Ecto neural progenitor cell (in vitro differentiated cells): ENCODE measurements around the gene CEND1.

Experiments
- DNase-seq: peaks from one replicate; pipeline ENCODE4 v3.0.0-alpha.2; 2018; ENCODE audit warnings: low spot score

Gene CEND1

DNA sequence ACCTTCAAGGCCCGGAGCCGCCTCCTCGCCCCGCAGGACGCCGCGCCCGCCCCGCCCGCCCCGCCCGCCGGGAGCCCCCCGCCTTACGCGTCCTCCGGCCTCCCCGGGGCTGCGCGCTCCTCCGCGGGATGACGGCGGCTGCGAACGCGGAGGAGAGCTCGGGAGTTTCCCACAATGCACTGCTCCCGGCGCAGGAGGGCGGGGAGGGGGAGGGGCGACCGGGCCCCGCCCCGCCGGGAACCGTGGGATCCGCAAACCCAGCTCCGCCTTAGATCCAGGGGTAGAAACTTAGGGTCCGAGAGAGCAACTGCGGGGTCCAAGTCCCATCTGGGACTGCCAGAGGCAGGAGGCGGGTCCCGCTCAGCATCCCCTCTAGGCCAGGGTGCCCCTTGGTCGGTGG, at the start of gene CEND1:
Gene CEND1 (minus strand): TSS at position 148 of the 400 bp plus-strand sequence. CDS start 1,514 bp downstream, outside the sequence.
- no peak for DNase-seq

DNA sequence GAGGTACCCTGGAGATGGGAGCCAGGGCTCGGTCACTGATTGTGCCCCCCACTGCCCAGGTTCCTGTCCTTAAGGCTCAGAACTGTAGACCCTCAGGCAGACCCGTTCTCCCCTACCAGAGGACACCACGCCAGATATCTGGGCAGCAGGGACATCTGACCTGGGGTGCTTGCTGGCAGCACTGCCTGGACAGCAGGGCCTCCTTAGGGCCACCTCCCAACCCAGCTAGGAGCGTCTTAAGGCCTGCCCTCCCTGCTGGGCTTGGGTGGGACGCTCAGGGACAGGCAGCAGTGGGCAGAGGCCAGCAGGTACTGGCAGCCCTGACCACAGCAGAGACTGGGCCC, 49.4 kb upstream of the CEND1 start:
- no peak for DNase-seq

DNA sequence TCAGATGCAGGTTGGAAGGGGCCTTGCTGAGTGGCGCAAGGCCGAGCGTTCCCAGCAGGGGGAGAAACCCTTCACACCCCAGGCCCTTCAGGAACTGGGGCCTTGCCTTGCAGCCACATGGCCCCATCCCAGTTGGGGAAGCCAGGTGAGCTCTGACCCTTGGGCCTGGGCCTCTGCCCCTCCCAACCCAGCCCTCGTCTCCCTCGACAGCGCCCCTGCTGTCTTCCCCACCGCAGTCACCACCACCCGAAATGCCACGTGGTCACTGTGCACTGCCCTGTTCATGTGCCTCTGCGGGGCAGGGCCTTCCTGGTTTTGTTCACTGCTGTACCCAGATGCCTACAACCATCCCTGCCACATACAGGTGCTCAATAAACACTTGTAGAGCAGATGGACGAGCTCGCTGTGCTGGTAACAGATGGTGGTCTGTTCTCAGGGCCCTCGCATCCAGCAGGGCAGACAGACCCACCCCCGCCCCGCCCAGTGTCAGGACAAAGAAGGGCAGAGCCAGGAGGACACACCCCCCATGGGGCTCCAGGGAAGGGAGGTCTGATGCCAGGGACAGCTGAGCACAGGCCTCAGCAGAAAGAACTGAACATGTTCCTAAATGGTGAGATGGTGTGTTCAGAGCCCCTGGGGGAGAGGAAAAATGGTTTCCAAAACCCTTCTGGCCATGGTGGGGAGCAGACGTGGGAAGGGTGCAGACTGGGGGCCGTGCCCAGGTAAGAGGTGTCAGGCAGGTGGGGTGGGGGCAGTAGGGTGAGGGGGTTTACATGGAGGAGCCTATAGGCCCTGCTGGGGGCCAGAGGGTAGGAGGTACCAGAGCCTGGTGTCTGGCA, 48.8 kb upstream of the CEND1 start:
- DNase-seq, result no peak

DNA sequence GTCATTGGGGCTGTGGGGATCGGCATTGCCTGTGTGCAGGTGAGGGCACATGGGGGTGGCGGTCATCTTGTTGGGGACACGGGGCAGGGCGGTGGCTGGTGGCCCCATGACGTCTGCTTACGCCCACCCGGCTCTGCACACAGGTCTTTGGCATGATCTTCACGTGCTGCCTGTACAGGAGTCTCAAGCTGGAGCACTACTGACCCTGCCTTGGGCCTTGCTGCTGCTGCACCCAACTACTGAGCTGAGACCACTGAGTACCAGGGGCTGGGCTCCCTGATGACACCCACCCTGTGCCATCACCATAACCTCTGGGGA, 48.1 kb upstream of the CEND1 start:
- DNase-seq, result no peak

DNA sequence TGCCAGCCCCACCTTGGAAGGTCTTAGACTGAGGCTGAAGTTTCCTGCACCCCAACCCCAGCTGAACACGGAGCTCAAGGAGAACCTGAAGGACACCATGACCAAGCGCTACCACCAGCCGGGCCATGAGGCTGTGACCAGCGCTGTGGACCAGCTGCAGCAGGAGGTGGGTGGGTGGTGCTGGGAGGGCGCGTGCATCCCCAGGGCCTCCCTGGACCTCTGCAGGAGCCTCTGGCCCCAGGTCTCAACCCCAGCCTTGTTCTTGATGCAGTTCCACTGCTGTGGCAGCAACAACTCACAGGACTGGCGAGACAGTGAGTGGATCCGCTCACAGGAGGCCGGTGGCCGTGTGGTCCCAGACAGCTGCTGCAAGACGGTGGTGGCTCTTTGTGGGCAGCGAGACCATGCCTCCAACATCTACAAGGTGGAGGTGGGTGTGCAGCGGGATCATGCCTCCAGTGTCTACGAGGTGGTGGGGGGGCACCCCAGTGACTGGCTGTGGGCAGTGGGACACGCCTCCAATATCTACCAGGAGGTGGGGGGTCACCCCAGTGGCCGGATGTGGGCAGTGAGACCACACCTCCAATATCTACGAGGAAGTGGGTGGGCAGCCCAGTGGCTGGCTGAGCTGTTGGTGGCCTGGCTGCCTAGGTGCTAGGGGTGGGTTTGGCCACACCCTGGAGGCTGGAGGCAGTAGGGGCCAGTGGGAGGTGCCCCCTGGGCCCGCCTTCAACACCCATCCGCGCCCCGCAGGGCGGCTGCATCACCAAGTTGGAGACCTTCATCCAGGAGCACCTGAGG, 47.5 kb upstream of the CEND1 start:
- DNase-seq, result no peak

DNA sequence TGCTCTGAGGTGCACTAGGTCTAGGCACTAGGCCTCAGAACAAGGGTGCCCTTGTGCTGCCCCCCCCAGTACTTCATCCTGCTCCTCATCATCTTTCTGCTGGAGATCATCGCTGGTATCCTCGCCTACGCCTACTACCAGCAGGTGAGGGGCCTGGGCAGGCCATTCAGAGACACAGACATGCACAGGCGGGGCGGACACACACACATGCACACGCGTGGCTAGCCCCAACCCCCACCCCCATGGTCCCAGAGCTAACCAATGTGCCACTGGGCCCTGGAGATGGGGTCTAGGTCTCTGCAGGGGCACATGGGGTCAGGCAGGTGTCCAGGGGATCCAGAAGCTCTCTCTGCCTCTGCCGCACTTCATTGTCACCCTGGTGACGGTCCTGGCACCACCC, 46.8 kb upstream of the CEND1 start:
- no peak for DNase-seq

DNA sequence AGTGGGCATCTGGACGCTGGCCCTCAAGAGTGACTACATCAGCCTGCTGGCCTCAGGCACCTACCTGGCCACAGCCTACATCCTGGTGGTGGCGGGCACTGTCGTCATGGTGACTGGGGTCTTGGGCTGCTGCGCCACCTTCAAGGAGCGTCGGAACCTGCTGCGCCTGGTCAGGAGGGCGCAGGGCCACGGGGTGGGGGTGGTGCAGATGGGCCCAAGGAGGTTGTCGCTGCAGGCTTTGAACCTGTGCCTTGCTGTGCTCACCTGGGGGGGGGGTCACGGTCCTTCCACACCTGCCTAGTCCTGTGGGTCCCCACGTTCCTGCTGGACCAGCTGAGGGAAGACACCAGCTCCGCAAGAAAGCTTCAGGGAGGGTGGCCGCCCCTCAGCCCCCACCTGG, 46.4 kb upstream of the CEND1 start:
- DNase-seq, result no peak

DNA sequence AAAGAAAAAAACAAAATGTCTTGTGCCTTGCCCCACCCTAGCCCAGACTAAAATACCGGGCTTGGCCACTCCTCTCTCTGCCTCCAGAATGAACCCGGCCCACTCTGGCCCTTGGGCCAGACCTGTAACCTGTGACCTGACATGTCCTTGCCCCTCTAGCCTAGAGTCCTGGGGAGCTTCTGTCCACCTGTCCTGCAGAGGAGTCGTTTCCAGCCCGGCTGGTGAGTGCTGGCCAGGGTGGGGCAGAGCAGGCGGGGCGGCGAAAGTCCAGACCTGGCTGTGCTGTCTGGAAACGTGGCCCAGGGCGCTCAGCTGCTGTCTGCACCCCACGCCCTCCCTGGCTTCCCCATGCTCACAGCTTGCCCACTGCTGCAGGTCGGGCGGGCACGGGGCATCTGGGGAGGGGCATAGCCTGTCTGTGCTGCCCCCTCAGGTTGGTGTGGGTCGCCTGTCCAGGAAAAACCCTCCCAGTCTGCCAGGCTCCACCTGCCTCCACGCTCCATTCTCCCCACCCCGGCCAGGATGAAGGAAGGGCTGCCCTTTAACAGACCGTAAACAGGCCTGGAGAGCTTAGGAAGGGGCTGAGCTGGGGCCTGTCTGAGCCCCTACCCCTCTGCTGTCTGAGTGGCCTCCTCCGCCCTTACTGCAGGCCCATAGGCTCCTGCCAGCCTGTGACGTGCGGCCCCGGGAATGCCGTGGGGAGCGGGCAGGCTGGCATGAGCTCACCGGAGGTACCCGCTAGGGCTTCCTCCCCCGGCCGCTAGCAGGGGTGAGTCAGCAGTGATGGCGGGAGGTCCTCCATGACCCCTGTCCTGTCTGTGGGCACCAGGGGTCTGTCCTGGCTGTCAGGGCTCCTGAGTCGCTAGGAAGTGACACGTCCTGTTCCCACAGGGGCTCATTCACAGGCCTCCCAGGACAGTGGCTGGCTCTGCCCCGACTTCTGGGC, 44.8 kb upstream of the CEND1 start:
- no peak for DNase-seq

DNA sequence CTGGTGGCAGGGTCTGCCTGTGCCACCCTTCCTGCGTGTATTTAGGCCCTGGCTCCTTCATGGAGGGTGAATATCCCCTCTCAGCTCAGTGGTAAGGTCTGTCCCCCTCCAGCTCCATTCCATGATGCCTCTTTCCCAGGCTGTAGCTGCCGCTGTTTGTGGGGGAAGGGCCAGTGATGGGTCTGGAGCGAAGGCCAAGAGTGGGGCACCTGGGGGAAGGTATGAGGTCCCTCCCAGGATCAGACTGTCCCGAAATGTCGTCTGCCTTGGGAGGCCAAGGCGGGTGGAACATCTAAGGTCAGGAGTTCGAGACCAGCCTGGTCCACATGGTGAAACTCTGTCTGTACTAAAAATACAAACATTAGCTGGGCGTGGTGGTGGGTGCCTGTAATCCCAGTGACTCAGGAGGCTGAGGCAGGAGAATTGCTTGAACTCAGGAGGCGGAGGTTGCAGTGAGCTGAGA, 44.0 kb upstream of the CEND1 start:
- DNase-seq, result no peak

DNA sequence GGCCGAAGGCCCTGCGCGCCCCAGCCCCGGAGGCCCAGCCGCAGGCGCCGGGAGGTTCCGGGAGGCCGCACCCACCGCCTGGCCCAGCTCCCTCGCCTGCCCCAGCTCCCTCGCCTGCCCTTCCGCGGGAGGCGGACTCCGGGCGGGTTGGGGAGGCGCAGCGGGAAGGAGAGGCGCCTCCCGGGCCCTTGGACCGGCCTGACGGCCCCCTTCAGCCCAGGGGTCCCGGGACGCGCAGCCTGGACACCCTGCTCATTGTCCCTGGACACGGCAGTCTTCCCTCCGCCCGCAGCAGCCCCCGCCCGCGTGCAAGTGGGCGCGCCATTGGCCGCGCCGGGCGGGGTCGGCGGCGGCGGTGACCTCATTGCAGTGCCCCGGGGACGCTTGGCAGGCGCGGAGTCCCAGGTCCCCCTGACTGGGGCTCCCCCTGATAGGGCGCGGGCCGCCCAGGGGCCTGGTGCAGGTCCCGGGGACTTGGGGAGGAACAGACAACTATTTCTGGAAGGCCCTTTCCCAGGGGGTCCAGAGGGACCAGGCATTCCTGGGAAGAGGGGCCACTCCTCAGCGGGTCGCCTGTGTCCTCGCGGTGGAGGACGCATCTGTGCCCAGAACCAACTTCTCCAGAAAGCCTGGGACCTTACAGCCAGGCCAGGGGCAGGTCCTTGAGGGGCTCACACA, 43.4 kb upstream of the CEND1 start:
- DNase-seq, result peak; percentile 69

DNA sequence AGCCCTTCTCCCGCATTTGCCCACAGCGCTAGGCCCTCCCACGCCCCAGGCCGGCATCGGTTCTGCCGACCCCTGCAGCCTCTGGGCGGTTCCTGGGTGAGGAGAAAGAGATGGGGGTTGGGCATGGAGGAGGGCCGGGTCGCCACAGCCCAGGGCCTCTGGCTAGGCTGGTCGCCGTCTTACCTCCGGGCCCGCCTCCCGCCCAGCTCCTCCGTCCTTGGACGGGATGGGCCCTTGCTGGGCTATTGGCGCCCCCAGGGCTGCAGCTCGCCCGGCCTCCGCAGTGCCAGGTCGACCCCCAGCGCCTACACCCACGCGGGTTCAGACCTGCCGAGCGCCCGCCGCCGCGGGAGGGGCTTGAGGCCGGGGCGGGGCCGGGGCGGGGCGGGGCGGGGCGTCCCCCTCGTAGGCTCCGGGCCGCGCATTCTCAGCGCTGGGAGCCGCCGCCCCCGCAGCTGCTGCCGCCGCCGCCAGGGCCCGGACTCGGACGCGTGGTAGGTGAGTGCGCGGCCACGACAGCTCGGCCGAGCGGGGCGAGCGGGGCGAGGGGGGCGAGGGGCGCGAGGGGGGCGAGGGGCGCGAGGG, 42.7 kb upstream of the CEND1 start, which contains the start of gene CD151:
Gene CD151 (plus strand): TSS at position 424 of the 585 bp plus-strand sequence. CDS start 3,118 bp downstream, outside the sequence.
- peak; percentile 84 for DNase-seq

DNA sequence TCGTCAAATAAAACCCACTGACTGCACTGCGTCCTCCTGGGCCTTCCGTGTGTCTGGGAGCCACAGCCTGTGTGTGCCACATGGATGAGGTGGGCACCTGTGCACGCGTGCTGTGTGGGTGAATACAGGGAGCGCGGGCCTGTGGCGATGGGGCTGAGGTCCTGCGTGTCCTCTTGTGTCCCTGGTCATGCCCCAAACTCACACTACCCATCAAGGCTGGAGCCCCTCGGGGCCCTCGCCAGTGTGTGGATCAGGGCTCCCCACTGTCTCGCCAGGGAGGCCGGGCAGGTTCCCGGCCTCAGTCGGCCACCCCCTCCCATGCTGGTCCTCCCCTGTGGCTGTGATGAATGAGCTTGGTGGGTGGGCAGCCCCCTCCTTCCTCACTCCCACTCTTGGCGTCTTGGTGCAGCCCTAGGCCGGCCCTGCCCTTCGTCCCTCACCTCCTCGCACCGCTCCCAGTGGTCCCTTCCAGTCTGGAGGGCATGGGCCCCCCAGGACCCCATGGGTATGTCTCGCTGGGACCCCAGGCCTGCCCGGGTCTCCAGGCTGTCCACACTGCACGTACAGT, 42.2 kb upstream of the CEND1 start:
- no peak for DNase-seq

DNA sequence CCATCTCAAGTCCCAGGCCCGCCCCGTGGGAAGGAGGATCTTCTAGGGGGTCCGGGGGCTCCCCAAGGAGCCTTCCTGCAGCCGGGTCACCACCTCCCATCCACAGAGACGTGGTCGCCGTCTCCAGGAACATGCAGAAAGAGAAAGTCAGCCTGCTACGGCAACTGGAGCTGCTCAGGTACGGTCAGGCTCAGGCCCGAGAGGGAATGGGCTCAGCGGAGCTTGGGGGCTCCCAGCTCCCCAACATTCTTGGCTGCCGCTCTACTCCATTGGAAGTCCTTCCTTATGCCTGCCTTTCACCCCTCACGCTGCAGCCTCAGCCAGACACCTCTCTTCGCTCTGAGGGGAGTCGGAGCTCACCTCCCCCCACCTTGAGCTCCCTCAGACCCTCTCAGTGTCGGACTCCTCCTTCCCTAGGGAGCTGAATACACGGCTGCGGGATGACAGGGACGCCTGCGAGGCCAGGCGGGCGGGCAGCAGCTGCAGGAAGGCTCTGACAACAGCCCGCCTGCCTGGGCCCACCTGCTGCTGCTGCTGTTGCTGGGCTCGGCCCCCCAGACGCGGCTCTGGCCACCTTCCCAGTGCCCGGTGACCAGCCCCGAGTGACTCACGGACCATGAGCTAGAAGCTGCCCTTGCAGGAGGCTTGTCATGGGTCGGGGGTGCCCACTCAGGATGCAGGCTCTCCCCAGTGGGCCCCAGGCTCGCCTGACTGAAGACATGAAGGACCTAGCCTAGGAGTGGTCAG, 41.4 kb upstream of the CEND1 start:
- DNase-seq, result no peak

DNA sequence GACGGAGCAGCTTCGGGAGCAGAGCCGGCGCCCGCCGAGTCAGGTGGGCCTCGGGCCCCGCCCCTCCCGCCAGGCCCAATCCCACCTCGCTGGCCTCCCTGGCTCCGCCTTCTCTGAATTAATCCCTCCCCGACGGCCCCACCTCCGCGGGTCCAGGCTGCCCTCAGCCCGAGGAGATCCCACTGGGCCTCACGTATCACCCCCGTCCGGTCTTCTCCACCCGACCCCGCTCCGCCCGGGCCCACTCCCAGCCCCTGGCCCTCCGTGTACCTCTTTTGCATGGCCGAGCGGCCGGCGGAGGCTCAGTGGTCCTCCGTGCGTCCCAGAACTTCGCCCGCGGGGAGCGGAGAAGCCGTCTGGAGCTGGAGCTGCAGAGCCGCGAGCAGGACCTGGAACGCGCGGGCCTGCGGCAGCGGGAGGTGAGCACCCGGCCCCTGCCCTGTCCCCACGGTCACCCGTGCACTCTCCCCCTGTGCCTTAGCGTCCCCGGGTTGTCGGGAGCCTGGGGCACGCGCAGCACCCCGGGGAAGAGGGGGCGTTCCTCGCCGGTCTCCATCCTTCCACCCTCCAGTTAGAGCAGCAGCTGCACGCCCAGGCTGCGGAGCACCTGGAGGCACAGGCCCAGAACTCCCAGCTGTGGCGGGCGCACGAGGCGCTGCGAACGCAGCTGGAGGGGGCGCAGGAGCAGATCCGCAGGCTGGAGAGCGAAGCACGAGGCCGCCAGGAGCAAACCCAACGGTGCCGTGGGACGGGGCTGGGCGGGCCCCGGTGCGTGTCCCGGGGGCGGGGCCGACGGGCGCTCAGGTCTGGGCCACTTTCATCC, 40.6 kb upstream of the CEND1 start:
- DNase-seq, result peak; percentile 91

DNA sequence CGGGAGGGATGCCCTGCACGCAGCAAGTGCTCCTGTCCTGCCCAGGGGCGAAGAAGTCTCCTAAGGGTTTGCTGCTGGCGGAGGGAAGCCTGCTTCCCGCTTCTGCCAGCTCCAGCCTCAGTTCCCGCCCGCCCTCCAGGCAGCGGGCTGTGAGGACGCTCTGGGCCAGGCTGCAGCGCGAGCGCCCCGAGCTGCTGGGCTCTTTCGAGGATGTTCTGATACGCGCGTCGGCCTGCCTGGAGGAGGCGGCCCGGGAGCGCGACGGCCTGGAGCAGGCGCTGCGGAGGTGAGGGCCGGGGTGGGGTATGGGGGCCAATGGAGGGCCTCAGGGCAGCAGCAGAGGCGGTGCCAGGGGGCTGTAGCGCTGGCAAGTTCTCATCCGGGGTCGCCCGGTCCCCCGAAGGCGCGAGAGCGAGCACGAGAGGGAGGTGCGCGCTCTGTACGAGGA, 40.0 kb upstream of the CEND1 start:
- no peak for DNase-seq

DNA sequence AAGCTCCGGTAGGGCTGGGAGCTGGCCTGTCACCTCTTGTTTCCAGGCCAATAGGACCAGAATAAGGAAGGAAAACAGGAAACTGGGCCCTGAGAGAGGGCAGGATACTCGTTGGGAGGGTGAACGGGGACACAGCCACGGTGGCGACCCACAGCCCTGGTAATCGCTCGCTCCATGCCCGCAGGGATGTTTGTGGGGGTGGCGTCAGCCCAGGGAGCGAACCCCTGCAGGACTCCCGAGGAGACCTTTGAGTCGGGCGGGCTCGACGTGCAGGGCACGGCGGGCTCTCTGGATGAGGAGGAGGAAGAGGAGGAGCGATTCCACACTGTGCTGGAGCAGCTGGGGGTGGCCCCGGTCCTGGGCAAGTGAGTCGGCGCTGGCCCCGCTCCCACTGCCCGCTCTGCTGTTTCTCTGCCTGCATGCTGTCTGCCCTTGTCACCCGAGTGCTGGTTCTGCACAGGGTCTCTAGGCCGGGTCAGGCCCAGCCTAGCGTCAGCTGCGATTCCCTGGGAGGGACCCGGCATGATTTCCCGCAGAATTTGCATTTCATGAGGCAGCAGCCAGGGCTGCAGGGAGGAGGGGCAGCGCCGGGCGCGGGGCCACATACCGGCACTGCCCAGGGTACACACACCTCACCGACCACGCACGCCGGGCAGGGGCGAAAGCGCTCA, 39.4 kb upstream of the CEND1 start:
- DNase-seq, result no peak

DNA sequence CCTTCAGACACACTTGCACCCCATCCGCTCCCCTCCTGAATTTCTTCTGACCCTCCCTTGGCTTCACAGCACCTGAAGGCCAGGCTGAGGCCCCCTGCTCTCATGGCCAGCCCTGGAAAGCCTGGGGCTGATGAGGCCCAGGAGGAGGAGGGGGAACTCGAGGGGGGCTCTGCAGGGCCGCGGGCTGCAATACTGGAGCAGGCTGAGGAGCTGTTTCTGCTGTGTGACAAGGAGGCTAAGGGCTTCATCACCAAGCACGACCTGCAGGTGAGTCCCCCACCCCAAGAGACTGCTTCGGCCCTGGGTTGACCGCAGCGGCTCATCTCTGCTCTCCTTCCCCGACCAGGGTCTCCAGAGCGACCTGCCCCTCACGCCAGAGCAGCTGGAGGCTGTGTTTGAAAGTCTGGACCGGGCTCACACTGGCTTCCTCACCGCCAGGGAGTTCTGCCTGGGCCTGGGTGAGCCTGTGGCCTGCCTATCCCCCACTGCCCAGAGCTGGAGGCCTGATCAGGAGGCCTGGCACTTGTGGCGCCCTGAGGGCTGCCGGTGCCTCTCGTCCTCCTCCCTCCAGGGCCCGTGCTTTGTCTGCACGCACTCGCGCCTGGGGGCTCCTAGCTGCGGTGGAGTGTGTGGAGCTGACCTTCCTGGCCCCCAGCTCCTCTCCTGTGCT, 38.8 kb upstream of the CEND1 start:
- DNase-seq, result no peak

DNA sequence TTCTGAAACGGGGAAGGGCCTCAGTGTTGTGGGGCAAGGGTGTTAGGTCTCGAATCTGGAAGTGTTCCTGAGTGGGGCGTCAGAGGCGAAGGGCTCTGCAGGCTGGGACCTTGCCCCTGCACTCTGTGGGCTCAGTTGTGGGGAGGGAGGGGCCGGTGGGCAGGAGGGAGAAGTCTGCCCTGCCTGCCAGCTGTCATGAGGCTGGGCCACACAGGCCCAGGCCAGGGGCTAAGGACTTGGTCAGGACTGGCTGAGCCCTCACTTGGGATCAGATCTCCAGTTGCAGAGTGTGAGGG, 38.0 kb upstream of the CEND1 start, which contains the start of gene CRACR2B:
Gene CRACR2B (plus strand): TSS at position 23 of the 296 bp plus-strand sequence. CDS start 689 bp downstream, outside the sequence.
- DNase-seq, result no peak
